Measurements from ENCODE around the gene BUB3.

DNA sequence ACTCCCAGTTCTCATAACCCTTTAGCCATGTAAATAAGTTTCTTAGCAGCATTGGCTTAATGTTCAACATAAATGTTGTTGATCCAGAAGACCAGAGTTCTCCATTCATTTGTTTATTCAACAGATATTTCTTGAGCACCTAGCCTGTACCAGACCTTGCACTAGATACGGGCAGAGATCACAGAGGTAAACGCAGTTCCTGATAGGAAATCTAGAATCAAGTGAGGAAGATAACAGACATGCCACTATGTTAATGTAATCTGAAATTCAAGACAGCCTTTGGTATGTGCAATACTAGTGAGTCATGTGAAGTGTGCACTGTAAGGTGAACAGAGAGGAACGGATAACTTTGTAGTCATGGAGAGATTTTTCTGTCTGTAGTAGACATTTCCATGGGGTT is 3.0 kb downstream of the BUB3 start:
- TF ChIP-seq, protein P1, sequence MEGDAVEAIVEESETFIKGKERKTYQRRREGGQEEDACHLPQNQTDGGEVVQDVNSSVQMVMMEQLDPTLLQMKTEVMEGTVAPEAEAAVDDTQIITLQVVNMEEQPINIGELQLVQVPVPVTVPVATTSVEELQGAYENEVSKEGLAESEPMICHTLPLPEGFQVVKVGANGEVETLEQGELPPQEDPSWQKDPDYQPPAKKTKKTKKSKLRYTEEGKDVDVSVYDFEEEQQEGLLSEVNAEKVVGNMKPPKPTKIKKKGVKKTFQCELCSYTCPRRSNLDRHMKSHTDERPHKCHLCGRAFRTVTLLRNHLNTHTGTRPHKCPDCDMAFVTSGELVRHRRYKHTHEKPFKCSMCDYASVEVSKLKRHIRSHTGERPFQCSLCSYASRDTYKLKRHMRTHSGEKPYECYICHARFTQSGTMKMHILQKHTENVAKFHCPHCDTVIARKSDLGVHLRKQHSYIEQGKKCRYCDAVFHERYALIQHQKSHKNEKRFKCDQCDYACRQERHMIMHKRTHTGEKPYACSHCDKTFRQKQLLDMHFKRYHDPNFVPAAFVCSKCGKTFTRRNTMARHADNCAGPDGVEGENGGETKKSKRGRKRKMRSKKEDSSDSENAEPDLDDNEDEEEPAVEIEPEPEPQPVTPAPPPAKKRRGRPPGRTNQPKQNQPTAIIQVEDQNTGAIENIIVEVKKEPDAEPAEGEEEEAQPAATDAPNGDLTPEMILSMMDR (conservative IDR thresholded peaks at IDR 0.05), result no peak
- no peak for TF ChIP-seq EZH2 (IDR thresholded peaks at IDR 0.05; ENCODE audit: low read depth)
